ENCODE measurements around the gene UBXN2A. TPM values are rescaled to one million over a fixed set of nuclear protein-coding genes. Genes with fewer than 3 reads are reported as not detected.

UBXN2A gene
- total and polyA plus RNA-seq, 10 of the 15 experiments (the other 5 are each of a cell fraction or from before 2014, with no cell fraction given), result 3.7 to 23.5 (median 14.6) TPM

- TF ChIP-seq CEBPZ (IDR thresholded peaks at IDR 0.05; ENCODE audit: low read depth, low read length), result no peak
- peak; percentile 28 for TF ChIP-seq SIX5 (IDR thresholded peaks at IDR 0.05; ENCODE audit: low read depth, low read length, severe bottlenecking)
- no peak for TF ChIP-seq RAD51 (IDR thresholded peaks at IDR 0.05)
- no peak for TF ChIP-seq SPI1 (IDR thresholded peaks at IDR 0.05; ENCODE audit: borderline replicate concordance, insufficient read depth, low read depth, low read length)
- TF ChIP-seq JUNB (IDR thresholded peaks at IDR 0.05), result peak; percentile 16; the same call in 1 of the 2 replicates
- TF ChIP-seq TCF3 (IDR thresholded peaks at IDR 0.05; ENCODE audit: borderline replicate concordance, insufficient read depth, low read depth, low read length), result peak; percentile 93
- peak; percentile 89 for TF ChIP-seq SMAD5 (IDR thresholded peaks at IDR 0.05; ENCODE audit: low read depth)
- TF ChIP-seq ZZZ3 (IDR thresholded peaks at IDR 0.05; ENCODE audit: control insufficient read depth, insufficient read length, low read depth), result no peak
- TF ChIP-seq MEF2A (IDR thresholded peaks at IDR 0.05; ENCODE audit: insufficient read depth, low read depth, low read length), result peak; percentile 41; the same call in 1 of the 2 replicates
- TF ChIP-seq FOXK2 (IDR thresholded peaks at IDR 0.05), result no peak
- TF ChIP-seq STAT3 (IDR thresholded peaks at IDR 0.05; ENCODE audit: low read depth, low read length), result no peak
- no peak for TF ChIP-seq FOS (IDR thresholded peaks at IDR 0.05; ENCODE audit: borderline replicate concordance, extremely low read depth, insufficient read length)
- TF ChIP-seq ZNF592 (IDR thresholded peaks at IDR 0.05), result peak; percentile 91
- peak in 1 of 2 experiments; percentile 55; a peak in 1 of 4 replicates for TF ChIP-seq SRF (IDR thresholded peaks at IDR 0.05; ENCODE audit: low read depth in 2 of 2, low read length in 2 of 2)
- TF ChIP-seq MEF2B (IDR thresholded peaks at IDR 0.05; ENCODE audit: partially characterized antibody, poor library complexity, severe bottlenecking), result peak; percentile 11
- TF ChIP-seq RBBP5 (conservative IDR thresholded peaks at IDR 0.05), result 0 out of 2 replicates have a peak, but pooled peaks have one; percentile 65
- TF ChIP-seq RCOR1 (conservative IDR thresholded peaks at IDR 0.05; ENCODE audit: low read depth, low read length), result peak; percentile 71; the same call in 1 of the 2 replicates
- TF ChIP-seq SIN3A (IDR thresholded peaks at IDR 0.05; ENCODE audit: low read depth, low read length), result peak; percentile 29; the same call in 1 of the 2 replicates
- peak; percentile 13 to 14; a peak in 1 of 4 replicates for TF ChIP-seq EP300 (IDR thresholded peaks at IDR 0.05; ENCODE audit: borderline replicate concordance in 1 of 2, control insufficient read depth in 1 of 2, low read depth in 2 of 2, low read length in 2 of 2)
- TF ChIP-seq POLR2A (IDR thresholded peaks at IDR 0.05; ENCODE audit: low read depth, low read length), result peak; percentile 94
Measured at GRCh38 chr2:23926750-23927571, 13.3 kb upstream of the UBXN2A start, which contains the start of gene ATAD2B (continued).
